GM12873 (cell line): ENCODE results near the gene TAS2R30.

ENCODE experiments used
- TF ChIP-seq, protein P1 (sequence below): IDR thresholded peaks from 2 replicates; pipeline ENCODE4 v1.5.1; 2012; ENCODE audit warnings: low read depth, mild to moderate bottlenecking, moderate library complexity, low read length, control low read depth; ENCODE audit not compliant: insufficient read depth; ENCODE audit errors: missing control alignments

The TAS2R30 gene, protein sequence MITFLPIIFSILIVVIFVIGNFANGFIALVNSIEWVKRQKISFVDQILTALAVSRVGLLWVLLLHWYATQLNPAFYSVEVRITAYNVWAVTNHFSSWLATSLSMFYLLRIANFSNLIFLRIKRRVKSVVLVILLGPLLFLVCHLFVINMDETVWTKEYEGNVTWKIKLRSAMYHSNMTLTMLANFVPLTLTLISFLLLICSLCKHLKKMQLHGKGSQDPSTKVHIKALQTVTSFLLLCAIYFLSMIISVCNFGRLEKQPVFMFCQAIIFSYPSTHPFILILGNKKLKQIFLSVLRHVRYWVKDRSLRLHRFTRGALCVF

DNA sequence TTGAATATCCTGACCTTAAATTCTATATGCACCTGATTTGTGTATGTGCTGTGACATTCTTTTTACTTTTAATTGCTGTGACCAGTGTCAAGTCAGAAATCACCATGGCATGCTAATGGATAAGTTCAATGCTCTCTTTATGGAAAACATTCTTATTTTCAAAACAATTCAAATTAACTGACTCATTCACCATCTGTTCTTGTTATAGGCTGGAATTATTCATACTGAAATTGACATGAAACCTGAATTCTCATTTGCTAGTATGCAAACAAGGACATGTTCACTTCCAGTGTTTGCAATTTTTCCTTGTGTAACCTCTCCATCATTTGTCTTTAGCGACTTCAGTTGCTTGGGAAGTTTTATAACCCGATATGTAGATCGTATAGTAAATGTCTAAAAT, at the start of gene TAS2R30:
TSS of gene TAS2R30 (minus strand) at position 340 of the 400 bp plus-strand sequence. CDS start 400 bp downstream, outside the sequence.
- TF ChIP-seq, protein P1, sequence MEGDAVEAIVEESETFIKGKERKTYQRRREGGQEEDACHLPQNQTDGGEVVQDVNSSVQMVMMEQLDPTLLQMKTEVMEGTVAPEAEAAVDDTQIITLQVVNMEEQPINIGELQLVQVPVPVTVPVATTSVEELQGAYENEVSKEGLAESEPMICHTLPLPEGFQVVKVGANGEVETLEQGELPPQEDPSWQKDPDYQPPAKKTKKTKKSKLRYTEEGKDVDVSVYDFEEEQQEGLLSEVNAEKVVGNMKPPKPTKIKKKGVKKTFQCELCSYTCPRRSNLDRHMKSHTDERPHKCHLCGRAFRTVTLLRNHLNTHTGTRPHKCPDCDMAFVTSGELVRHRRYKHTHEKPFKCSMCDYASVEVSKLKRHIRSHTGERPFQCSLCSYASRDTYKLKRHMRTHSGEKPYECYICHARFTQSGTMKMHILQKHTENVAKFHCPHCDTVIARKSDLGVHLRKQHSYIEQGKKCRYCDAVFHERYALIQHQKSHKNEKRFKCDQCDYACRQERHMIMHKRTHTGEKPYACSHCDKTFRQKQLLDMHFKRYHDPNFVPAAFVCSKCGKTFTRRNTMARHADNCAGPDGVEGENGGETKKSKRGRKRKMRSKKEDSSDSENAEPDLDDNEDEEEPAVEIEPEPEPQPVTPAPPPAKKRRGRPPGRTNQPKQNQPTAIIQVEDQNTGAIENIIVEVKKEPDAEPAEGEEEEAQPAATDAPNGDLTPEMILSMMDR: no peak

DNA sequence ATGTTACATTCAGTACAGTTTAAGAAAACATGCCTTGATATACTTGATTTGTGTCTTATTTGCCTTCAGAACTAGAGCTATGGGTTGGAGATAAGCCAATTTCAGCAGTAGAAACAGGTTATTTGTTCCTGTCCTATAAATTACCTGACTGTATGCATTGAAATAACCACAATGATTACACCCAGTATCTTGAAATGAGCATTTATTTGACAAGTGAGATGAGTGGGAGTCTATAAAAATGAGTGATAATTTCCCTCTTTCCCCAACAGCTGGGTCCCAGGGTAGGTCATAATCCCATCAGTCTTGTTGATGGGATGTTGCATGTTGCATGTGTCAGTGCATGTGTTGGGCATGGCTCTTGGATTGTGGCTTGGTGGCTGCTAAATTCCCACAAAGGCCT, 48.6 kb upstream of the TAS2R30 start:
- TF ChIP-seq, protein P1: no peak

DNA sequence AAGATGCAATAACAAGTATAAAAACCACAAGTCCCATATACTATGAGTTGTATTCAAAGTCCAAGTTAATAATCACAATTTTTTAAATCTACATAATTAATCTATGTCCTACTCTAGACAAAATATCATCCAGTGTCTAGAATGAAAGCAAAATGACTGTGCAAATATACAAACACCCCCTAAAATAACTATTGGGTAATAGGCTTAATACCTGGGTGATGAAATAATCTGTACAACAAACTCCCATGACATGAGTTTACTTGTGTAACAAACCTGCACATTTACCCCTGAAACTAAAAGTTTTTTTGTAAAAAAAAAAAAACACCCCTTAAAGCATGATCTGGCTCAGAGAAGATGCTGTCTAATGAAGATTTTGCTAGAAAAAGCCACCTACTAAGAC, 48.1 kb upstream of the TAS2R30 start:
- TF ChIP-seq, protein P1: no peak

DNA sequence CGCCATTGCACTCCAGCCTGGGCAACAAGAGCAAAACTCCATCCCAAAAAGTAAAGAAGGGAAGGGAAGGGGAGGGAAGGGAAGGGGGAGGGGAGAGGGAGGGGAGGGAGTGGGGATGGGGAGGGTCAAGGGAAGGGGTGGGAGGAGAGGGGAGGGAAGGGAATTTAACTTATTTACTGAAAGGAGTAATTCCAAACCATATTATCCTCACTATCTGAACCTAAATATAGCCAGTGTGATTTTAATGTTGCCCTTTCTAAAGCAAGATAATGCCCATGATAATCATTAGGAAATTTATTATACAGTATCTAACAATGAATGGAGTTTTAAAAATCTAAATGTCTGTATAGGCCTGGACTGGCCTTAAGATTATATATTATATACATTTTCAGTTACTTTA, 43.8 kb upstream of the TAS2R30 start:
- TF ChIP-seq, protein P1: no peak

DNA sequence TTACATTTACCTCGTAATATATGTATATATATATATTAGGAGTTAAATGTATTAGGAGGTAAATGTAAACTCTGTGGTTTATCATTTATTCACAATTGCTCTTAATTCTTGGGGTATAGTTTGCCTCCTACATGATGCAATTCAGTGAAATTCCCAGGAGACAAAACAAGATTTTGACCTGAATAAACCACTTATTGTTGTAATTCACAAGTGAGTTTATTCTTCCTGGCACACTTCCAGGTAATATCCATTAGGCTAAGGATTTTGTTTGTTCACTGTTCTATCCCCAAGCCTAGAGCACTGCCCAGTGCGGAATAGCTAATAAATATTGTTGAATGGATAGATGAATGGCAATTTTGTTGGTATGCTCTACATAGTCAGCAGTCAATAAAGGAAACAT, 39.6 kb upstream of the TAS2R30 start:
- TF ChIP-seq, protein P1: no peak

DNA sequence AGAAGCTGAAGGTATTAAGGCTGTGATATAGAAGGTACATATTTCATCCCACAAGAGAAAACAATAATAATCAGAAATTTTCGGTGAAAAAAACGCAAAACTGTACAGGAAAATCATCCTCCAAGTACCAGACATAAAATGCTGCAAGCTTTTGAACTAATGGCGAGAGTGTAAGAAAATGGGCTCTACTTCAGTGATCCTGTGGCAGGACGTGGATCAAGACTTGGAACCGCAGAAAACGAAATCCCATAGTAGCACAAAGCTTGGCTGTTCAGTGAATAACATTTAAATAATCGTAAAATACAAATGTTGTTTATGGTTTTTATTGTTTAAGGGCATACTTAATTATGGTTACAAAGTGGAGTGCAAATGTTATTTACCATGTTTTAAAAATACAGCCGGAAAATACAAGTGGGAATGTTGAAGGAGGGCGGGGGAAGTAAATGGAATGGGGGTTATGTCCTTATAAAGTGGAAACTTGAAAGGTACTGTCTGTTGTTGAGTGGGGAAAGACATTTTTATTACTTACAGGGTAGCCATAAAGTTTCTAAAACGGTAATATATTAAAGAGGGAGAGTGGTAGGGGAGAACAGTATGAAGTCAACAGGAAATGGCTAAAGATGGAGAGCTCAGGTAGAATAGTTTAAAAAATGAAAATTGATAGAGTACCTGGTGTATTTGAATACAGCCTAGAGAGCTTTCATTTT, 37.7 kb upstream of the TAS2R30 start:
- TF ChIP-seq, protein P1: no peak

DNA sequence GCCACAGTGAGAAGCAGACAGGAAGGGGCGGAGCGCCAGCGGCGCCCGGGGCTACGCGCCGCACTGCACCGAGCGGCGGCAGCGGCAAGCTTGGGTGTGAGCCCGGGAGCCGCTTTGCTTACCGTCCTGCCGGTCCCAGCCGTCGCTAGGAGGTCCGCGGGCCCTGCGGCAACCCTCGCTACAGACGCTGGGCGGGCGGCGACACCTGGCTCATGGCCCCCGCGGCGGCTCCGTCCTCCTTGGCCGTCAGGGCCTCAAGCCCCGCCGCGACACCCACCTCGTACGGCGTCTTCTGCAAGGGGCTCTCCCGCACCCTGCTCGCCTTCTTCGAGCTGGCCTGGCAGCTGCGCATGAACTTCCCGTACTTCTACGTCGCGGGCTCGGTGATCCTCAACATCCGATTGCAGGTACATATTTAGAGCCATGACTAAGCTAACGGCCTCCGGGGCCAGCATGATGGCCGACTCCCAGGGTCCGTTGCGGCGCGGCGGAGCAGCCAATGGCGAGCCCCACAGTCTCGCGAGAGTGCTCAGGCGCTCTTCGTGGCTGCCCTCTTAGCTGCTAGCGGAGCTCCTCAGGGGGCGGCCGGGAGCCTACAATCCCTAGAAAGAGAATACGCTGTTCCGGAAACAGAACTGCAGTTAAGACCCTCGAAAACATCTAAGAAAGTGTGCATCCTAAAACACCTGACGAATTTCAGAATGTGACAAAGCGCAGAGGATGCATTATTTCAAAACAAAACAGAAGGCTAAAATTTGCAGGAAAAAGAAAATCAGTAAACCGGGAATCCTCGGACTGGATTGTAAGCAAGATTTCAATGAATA, 36.9 kb upstream of the TAS2R30 start, which contains the start of gene SMIM10L1:
TSS of gene SMIM10L1 (plus strand) at position 50 of the 824 bp plus-strand sequence. CDS start at position 213, 163 bp downstream.
- TF ChIP-seq, protein P1: no peak
